ENCODE results near the gene CCNI2.

DNA sequence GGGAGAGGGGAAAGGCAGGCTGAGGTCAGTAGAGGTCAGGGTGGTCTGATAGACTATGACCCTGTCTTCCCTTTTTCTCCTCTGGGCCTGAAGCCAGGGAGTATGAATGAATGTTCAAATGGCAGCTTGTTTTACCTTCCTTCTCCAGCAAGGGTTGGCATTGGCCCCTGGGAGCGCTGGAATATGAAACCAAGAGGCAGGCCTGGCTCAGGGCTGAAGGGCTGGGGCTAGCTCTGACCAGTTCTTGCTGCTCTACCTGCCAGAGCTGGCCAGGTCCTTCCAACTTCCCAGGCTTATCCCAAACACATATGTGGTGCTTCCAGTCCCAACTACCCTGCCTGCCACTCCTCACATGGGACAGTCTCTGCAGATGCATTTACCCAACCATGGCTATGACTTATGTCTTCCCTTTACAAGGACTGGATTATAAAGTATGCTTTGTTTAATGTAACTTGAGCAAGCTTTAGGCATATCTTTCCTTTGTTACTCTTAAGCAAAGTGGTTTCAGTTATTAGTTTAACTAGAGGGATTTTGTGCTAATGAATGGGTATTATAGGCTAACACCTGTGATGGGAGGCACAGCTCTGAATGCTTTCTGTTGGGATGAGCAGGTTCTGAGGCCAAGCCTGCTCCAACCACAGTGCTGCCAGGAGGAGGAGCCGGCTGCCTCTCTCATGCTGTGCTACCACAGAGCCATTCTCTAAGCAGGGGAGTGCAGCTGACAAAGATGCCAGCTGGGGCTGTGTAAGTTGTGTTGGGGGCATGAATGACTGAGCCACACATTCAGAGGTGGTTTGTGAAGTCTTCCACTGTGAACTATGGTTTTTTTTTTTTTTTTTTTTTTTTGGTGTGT is 6.1 kb downstream of the CCNI2 start:
- no peak for TF ChIP-seq SRF (CRISPR knock-in tag; IDR thresholded peaks at IDR 0.05)
- no peak for TF ChIP-seq TSHZ1 (CRISPR knock-in tag; IDR thresholded peaks at IDR 0.05)
- no peak for TF ChIP-seq ARNT (IDR thresholded peaks at IDR 0.05)
- TF ChIP-seq VEZF1 (CRISPR knock-in tag; IDR thresholded peaks at IDR 0.05): no peak
- no peak for TF ChIP-seq CBFB (CRISPR knock-in tag; IDR thresholded peaks at IDR 0.05)
- TF ChIP-seq GTF2A2 (tag; IDR thresholded peaks at IDR 0.05): no peak
- TF ChIP-seq, protein P1, sequence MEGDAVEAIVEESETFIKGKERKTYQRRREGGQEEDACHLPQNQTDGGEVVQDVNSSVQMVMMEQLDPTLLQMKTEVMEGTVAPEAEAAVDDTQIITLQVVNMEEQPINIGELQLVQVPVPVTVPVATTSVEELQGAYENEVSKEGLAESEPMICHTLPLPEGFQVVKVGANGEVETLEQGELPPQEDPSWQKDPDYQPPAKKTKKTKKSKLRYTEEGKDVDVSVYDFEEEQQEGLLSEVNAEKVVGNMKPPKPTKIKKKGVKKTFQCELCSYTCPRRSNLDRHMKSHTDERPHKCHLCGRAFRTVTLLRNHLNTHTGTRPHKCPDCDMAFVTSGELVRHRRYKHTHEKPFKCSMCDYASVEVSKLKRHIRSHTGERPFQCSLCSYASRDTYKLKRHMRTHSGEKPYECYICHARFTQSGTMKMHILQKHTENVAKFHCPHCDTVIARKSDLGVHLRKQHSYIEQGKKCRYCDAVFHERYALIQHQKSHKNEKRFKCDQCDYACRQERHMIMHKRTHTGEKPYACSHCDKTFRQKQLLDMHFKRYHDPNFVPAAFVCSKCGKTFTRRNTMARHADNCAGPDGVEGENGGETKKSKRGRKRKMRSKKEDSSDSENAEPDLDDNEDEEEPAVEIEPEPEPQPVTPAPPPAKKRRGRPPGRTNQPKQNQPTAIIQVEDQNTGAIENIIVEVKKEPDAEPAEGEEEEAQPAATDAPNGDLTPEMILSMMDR (IDR thresholded peaks at IDR 0.05 in 2 of 3, conservative IDR thresholded peaks at IDR 0.05 in 1 of 3; ENCODE audit: insufficient read depth in 2 of 3, low read depth in 1 of 3, low read length in 3 of 3): peak; percentile 25 to 43 (median 40); a peak in 2 of 6 replicates
- TF ChIP-seq NR1H2 (CRISPR knock-in tag; IDR thresholded peaks at IDR 0.05): no peak

All from K562 (cell line).